Measurements from ENCODE around the gene MAGEL2.
"Not testable (repeated sequence)": the region's sequence is repeated elsewhere in the genome, so short reads cannot be mapped to it uniquely, and the experiment has no call there.

MAGEL2 gene

GRCh38 chr15:23606226-23606625 lies 41.4 kb downstream of the MAGEL2 start:
- DNase-seq (ENCODE audit: low read depth in 2 of 2): no peak

- no peak for DNase-seq (ENCODE audit: low read depth in 2 of 2)
These were observed 45.5 kb downstream of the MAGEL2 start for GRCh38 chr15:23602124-23602523.

- DNase-seq (ENCODE audit: low read depth in 2 of 2): no peak
These were observed 48.6 kb downstream of the MAGEL2 start for GRCh38 chr15:23599053-23599452.

GRCh38 chr15:23597278-23597677 lies 50.4 kb downstream of the MAGEL2 start:
- DNase-seq (ENCODE audit: low read depth in 2 of 2): not testable (repeated sequence)

GRCh38 chr15:23596736-23597135 lies 50.9 kb downstream of the MAGEL2 start:
- no peak for DNase-seq (ENCODE audit: low read depth in 2 of 2)

GRCh38 chr15:23595368-23595767 lies 52.3 kb downstream of the MAGEL2 start:
- DNase-seq (ENCODE audit: low read depth in 2 of 2): no peak

- no peak for DNase-seq (ENCODE audit: low read depth in 2 of 2)
These were observed 53.4 kb downstream of the MAGEL2 start for GRCh38 chr15:23594252-23594770.
